Central memory CD8-positive, alpha-beta T cell (primary cell): Measurements from ENCODE around the gene F2RL1.
A peak's percentile ranks its signal among the peaks of the same experiment; 100 is the strongest.
"Not testable (repeated sequence)": the region's sequence is repeated elsewhere in the genome, so short reads cannot be mapped to it uniquely, and the experiment has no call there.

Experiments
- ATAC-seq: fragments of 150-1000 bp; cut with Tn5 transposase; replicated peaks from 2 replicates; pipeline ENCODE4 v1.10.0; 2022; ENCODE audit warnings: mild to moderate bottlenecking, moderate FRiP score, moderate number of reproducible peaks; ENCODE audit not compliant: poor library complexity, severe bottlenecking; ENCODE audit errors: extremely low read depth
- DNase-seq, 2 donors: peaks; one replicate each; pipeline ENCODE4 v3.0.0; 2021; ENCODE audit warnings: low spot score in 2 of 2
- H3K27ac Mint-ChIP-seq: one replicate; pipeline ENCODE4 v1.8.0; 2022; ENCODE audit warnings: low read depth, mild to moderate bottlenecking, moderate library complexity, mixed read lengths
- H3K27me3 Mint-ChIP-seq: one replicate; pipeline ENCODE4 v1.8.0; 2022; ENCODE audit warnings: mixed read lengths
- H3K36me3 Mint-ChIP-seq: one replicate; pipeline ENCODE4 v1.8.0; 2022; ENCODE audit warnings: mild to moderate bottlenecking, moderate library complexity, mixed read lengths; ENCODE audit not compliant: insufficient read depth
- H3K4me1 Mint-ChIP-seq: one replicate; pipeline ENCODE4 v1.8.0; 2022; ENCODE audit warnings: mixed read lengths
- H3K4me3 Mint-ChIP-seq: one replicate; pipeline ENCODE4 v1.8.0; 2022; ENCODE audit warnings: mild to moderate bottlenecking, moderate library complexity, mixed read lengths
- H3K9me3 Mint-ChIP-seq: one replicate; pipeline ENCODE4 v1.8.0; 2022; ENCODE audit warnings: mixed read lengths

F2RL1 gene

GRCh38 chr5:76811214-76811613, 7.6 kb upstream of the F2RL1 start:
- Mint-ChIP-seq H3K4me1 (no peaks in the 10 kb centered on the region), H3K27me3 (peaks cover 13% of the 10 kb centered on the region), H3K27ac (no peak overlapping the region), H3K36me3 (no peaks in the 10 kb centered on the region), H3K4me3 (no peak overlapping the region), H3K9me3 (no peaks in the 10 kb centered on the region)
- ATAC-seq (no peak), DNase-seq (no peak)

GRCh38 chr5:76812209-76812608, 6.6 kb upstream of the F2RL1 start:
- not testable (repeated sequence) for DNase-seq
- peaks cover 23% of the 10 kb centered on the region for H3K27me3 Mint-ChIP-seq

GRCh38 chr5:76813982-76814562, 4.8 kb upstream of the F2RL1 start:
- ATAC-seq (no peak), DNase-seq (no peak)
- Mint-ChIP-seq H3K27ac (no peak overlapping the region), H3K4me3 (no peak overlapping the region), H3K36me3 (no peaks in the 10 kb centered on the region), H3K27me3 (peaks cover 40% of the 10 kb centered on the region), H3K9me3 (no peaks in the 10 kb centered on the region), H3K4me1 (peaks cover 8% of the 10 kb centered on the region)

More at GRCh38 chr5:76812209-76812608, 6.6 kb upstream of the F2RL1 start:
- ATAC-seq, H3K27ac Mint-ChIP-seq, H3K36me3 Mint-ChIP-seq, H3K4me1 Mint-ChIP-seq, H3K4me3 Mint-ChIP-seq, H3K9me3 Mint-ChIP-seq: not testable (repeated sequence)

- H3K4me3 Mint-ChIP-seq, result no peak overlapping the region
- no peaks in the 10 kb centered on the region for H3K9me3 Mint-ChIP-seq
- ATAC-seq (no peak), DNase-seq (no peak)
- peaks cover 8% of the 10 kb centered on the region for H3K4me1 Mint-ChIP-seq
- no peaks in the 10 kb centered on the region for H3K36me3 Mint-ChIP-seq
- H3K27ac Mint-ChIP-seq, result no peak overlapping the region
- H3K27me3 Mint-ChIP-seq, result peaks cover 56% of the 10 kb centered on the region
These were observed 2.6 kb upstream of the F2RL1 start for GRCh38 chr5:76816110-76816831.

- Mint-ChIP-seq H3K9me3 (no peaks in the 10 kb centered on the region), H3K27me3 (peaks cover 69% of the 10 kb centered on the region), H3K4me1 (peaks cover 8% of the 10 kb centered on the region), H3K4me3 (peak overlapping the region; percentile 71), H3K36me3 (peaks cover 2% of the 10 kb centered on the region), H3K27ac (no peak overlapping the region)
- ATAC-seq (no peak), DNase-seq (no peak)
These were observed 1.2 kb downstream of the F2RL1 start for GRCh38 chr5:76819851-76820525.

- H3K27me3 Mint-ChIP-seq, result peaks cover 63% of the 10 kb centered on the region
- DNase-seq, result no peak
- H3K4me1 Mint-ChIP-seq, result peaks cover 8% of the 10 kb centered on the region
- no peak overlapping the region for H3K27ac Mint-ChIP-seq
- peaks cover 2% of the 10 kb centered on the region for H3K36me3 Mint-ChIP-seq
- H3K4me3 Mint-ChIP-seq, result peak overlapping the region; percentile 71
- no peak for ATAC-seq
- no peaks in the 10 kb centered on the region for H3K9me3 Mint-ChIP-seq
These were observed 1.7 kb downstream of the F2RL1 start for GRCh38 chr5:76820526-76820890.

GRCh38 chr5:76821136-76821535, 2.3 kb downstream of the F2RL1 start:
- H3K4me1 Mint-ChIP-seq, result peaks cover 8% of the 10 kb centered on the region
- H3K9me3 Mint-ChIP-seq, result no peaks in the 10 kb centered on the region
- H3K36me3 Mint-ChIP-seq, result peaks cover 2% of the 10 kb centered on the region
- no peak overlapping the region for H3K4me3 Mint-ChIP-seq
- ATAC-seq (no peak), DNase-seq (no peak)
- H3K27ac Mint-ChIP-seq, result no peak overlapping the region
- H3K27me3 Mint-ChIP-seq, result peaks cover 57% of the 10 kb centered on the region

GRCh38 chr5:76822105-76822731, 3.4 kb downstream of the F2RL1 start:
- not testable (repeated sequence) for ATAC-seq

GRCh38 chr5:76826416-76826815, 7.6 kb downstream of the F2RL1 start:
- not testable (repeated sequence) for H3K4me1 Mint-ChIP-seq, H3K4me3 Mint-ChIP-seq, H3K27ac Mint-ChIP-seq, H3K9me3 Mint-ChIP-seq, ATAC-seq, H3K36me3 Mint-ChIP-seq, DNase-seq
- peaks cover 13% of the 10 kb centered on the region for H3K27me3 Mint-ChIP-seq

More at GRCh38 chr5:76822105-76822731, 3.4 kb downstream of the F2RL1 start:
- H3K36me3 Mint-ChIP-seq, DNase-seq, H3K4me3 Mint-ChIP-seq, H3K27ac Mint-ChIP-seq, H3K9me3 Mint-ChIP-seq, H3K4me1 Mint-ChIP-seq: not testable (repeated sequence)
- H3K27me3 Mint-ChIP-seq, result peaks cover 46% of the 10 kb centered on the region

GRCh38 chr5:76831110-76831452, 12.3 kb downstream of the F2RL1 start:
- Mint-ChIP-seq H3K4me1 (no peaks in the 10 kb centered on the region), H3K27ac (no peak overlapping the region), H3K36me3 (no peaks in the 10 kb centered on the region), H3K4me3 (no peak overlapping the region), H3K9me3 (no peaks in the 10 kb centered on the region), H3K27me3 (no peaks in the 10 kb centered on the region)
- DNase-seq (no peak), ATAC-seq (no peak)

- no peaks in the 10 kb centered on the region for H3K36me3 Mint-ChIP-seq
- H3K27ac Mint-ChIP-seq, result no peak overlapping the region
- H3K4me1 Mint-ChIP-seq, result no peaks in the 10 kb centered on the region
- H3K4me3 Mint-ChIP-seq, result no peak overlapping the region
- no peaks in the 10 kb centered on the region for H3K27me3 Mint-ChIP-seq
- H3K9me3 Mint-ChIP-seq, result no peaks in the 10 kb centered on the region
- ATAC-seq (no peak), DNase-seq (no peak)
These were observed 17.4 kb downstream of the F2RL1 start for GRCh38 chr5:76836181-76836580.

GRCh38 chr5:76836585-76836984, 17.8 kb downstream of the F2RL1 start:
- Mint-ChIP-seq H3K4me3 (no peak overlapping the region), H3K27ac (no peak overlapping the region), H3K4me1 (no peaks in the 10 kb centered on the region), H3K9me3 (no peaks in the 10 kb centered on the region), H3K27me3 (peaks cover 2% of the 10 kb centered on the region), H3K36me3 (no peaks in the 10 kb centered on the region)
- DNase-seq (no peak), ATAC-seq (no peak)
